Activated T-helper 1 cell treated with anti-CD3 and anti-CD28 coated beads, Interleukin-12 subunit alpha, Interleukin-12 subunit beta, Interleukin-2, Interleukin-4 antibody, amounts not matched to agents 30 ng/mL and 10 ng/mL and 1 ng/mL, durations not matched to agents 14 hours and 24 hours and 36 hours (primary cell): ENCODE results near the gene TNFRSF1B. TPM values are rescaled to one million over a fixed set of nuclear protein-coding genes. Genes with fewer than 3 reads are reported as not detected.
A peak's percentile ranks its signal among the peaks of the same experiment; 100 is the strongest.

Source experiments
- DNase-seq: peaks from one replicate; pipeline ENCODE4 v3.0.0; 2021; ENCODE audit warnings: low spot score
- H3K27ac Mint-ChIP-seq: one replicate; pipeline ENCODE4 v1.8.0; 2021; ENCODE audit warnings: mild to moderate bottlenecking, mixed read lengths
- H3K27me3 Mint-ChIP-seq: one replicate; pipeline ENCODE4 v1.8.0; 2022; ENCODE audit warnings: mild to moderate bottlenecking, moderate library complexity, mixed read lengths; ENCODE audit not compliant: insufficient read depth
- H3K36me3 Mint-ChIP-seq: one replicate; pipeline ENCODE4 v1.8.0; 2021; ENCODE audit warnings: low read depth, mixed read lengths
- H3K4me1 Mint-ChIP-seq: one replicate; pipeline ENCODE4 v1.8.0; 2021; ENCODE audit warnings: low read depth, mixed read lengths
- H3K4me3 Mint-ChIP-seq: one replicate; pipeline ENCODE4 v1.8.0; 2021; ENCODE audit warnings: mild to moderate bottlenecking, moderate library complexity, mixed read lengths
- H3K9me3 Mint-ChIP-seq: one replicate; pipeline ENCODE4 v1.8.0; 2021; ENCODE audit warnings: mixed read lengths
- intact Hi-C: fragments of 100-400 bp; cut with micrococcal nuclease; formaldehyde crosslinking; loops from one replicate; pipeline ENCODE4 v1.15.1; 2024
- total RNA-seq: library from RNA; stranded (reverse); gene quantifications from 2 replicates; pipeline ENCODE4 v1.2.3, GENCODE V29; 2022

TNFRSF1B gene
- total RNA-seq, 1 donor from 2014 or later = 213 TPM

- intact Hi-C loops = no loop called here
- H3K4me3 Mint-ChIP-seq = peak overlapping the region; percentile 33
These were observed 65.4 kb downstream of the TNFRSF1B start for GRCh38 chr1:12232221-12232620.

DNA sequence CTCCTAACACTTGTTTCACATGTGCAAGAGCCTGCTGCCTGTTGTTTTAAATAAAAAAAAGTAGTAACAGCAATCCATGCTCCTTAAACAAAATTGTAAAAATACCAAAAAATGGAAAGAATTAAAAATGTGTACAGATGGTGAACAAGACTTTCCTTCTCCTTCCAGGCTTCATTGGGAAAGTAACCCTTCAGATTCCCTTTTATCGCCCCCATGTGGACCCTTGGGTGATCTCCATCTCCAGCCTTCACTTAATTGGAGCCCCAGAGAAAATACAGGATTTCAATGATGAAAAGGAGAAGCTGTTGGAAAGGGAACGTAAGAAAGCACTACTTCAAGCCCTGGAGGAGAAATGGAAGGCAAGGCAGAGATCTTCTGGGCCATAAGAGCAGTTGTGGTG is 77.3 kb downstream of the TNFRSF1B start:
- Mint-ChIP-seq H3K4me3 (no peak overlapping the region), H3K27me3 (no peaks in the 10 kb centered on the region), H3K36me3 (peaks cover 27% of the 10 kb centered on the region), H3K9me3 (no peaks in the 10 kb centered on the region), H3K4me1 (peaks cover 6% of the 10 kb centered on the region), H3K27ac (no peak overlapping the region)
- no peak for DNase-seq
- intact Hi-C loops = loop anchor here (1.0 kb wide), 1 partner anchor 119 kb away; no protein-coding TSS in a partner anchor

More at GRCh38 chr1:12232221-12232620, 65.4 kb downstream of the TNFRSF1B start:
- H3K27ac Mint-ChIP-seq = no peak overlapping the region
- no peak for DNase-seq
- H3K4me1 Mint-ChIP-seq = peaks cover 14% of the 10 kb centered on the region
- H3K9me3 Mint-ChIP-seq = no peaks in the 10 kb centered on the region
- peaks cover 5% of the 10 kb centered on the region for H3K27me3 Mint-ChIP-seq
- H3K36me3 Mint-ChIP-seq = peaks cover 13% of the 10 kb centered on the region

GRCh38 chr1:12244585-12244984 is 77.8 kb downstream of the TNFRSF1B start:
- Mint-ChIP-seq H3K9me3 (no peaks in the 10 kb centered on the region), H3K27me3 (no peaks in the 10 kb centered on the region), H3K4me3 (no peak overlapping the region), H3K36me3 (peaks cover 31% of the 10 kb centered on the region), H3K27ac (no peak overlapping the region), H3K4me1 (peaks cover 5% of the 10 kb centered on the region)
- intact Hi-C loops = loop anchor here (1.0 kb wide), 1 partner anchor 119 kb away; no protein-coding TSS in a partner anchor
- no peak for DNase-seq

GRCh38 chr1:12245116-12245515 is 78.3 kb downstream of the TNFRSF1B start:
- no peaks in the 10 kb centered on the region for H3K27me3 Mint-ChIP-seq
- no peaks in the 10 kb centered on the region for H3K4me1 Mint-ChIP-seq
- H3K4me3 Mint-ChIP-seq = no peak overlapping the region
- H3K36me3 Mint-ChIP-seq = peaks cover 36% of the 10 kb centered on the region
- DNase-seq = no peak
- intact Hi-C loops = no loop called here
- H3K9me3 Mint-ChIP-seq = no peaks in the 10 kb centered on the region
- no peak overlapping the region for H3K27ac Mint-ChIP-seq

- Mint-ChIP-seq H3K27ac (no peak overlapping the region), H3K36me3 (peaks cover 40% of the 10 kb centered on the region), H3K9me3 (no peaks in the 10 kb centered on the region), H3K4me1 (no peaks in the 10 kb centered on the region), H3K4me3 (no peak overlapping the region), H3K27me3 (no peaks in the 10 kb centered on the region)
- intact Hi-C loops = no loop called here
- DNase-seq = no peak
These were observed 78.9 kb downstream of the TNFRSF1B start for GRCh38 chr1:12245733-12246132.

- no peaks in the 10 kb centered on the region for H3K27me3 Mint-ChIP-seq
- peaks cover 43% of the 10 kb centered on the region for H3K36me3 Mint-ChIP-seq
- no peak overlapping the region for H3K4me3 Mint-ChIP-seq
- no peak for DNase-seq
- intact Hi-C loops = no loop called here
- H3K27ac Mint-ChIP-seq = no peak overlapping the region
- no peaks in the 10 kb centered on the region for H3K9me3 Mint-ChIP-seq
- no peaks in the 10 kb centered on the region for H3K4me1 Mint-ChIP-seq
These were observed 79.8 kb downstream of the TNFRSF1B start for GRCh38 chr1:12246584-12246983.

GRCh38 chr1:12249181-12249580 is 82.4 kb downstream of the TNFRSF1B start:
- H3K27ac Mint-ChIP-seq = no peak overlapping the region
- peaks cover 36% of the 10 kb centered on the region for H3K36me3 Mint-ChIP-seq

GRCh38 chr1:12249748-12250147 is 83.0 kb downstream of the TNFRSF1B start:
- no peak overlapping the region for H3K4me3 Mint-ChIP-seq
- intact Hi-C loops = no loop called here
- H3K27me3 Mint-ChIP-seq = no peaks in the 10 kb centered on the region
- H3K36me3 Mint-ChIP-seq = peaks cover 32% of the 10 kb centered on the region
- no peaks in the 10 kb centered on the region for H3K9me3 Mint-ChIP-seq
- DNase-seq = no peak
- no peak overlapping the region for H3K27ac Mint-ChIP-seq
- H3K4me1 Mint-ChIP-seq = no peaks in the 10 kb centered on the region

More at GRCh38 chr1:12249181-12249580, 82.4 kb downstream of the TNFRSF1B start:
- H3K4me1 Mint-ChIP-seq = no peaks in the 10 kb centered on the region
- intact Hi-C loops = no loop called here
- no peak for DNase-seq
- H3K27me3 Mint-ChIP-seq = no peaks in the 10 kb centered on the region
- H3K9me3 Mint-ChIP-seq = no peaks in the 10 kb centered on the region
- H3K4me3 Mint-ChIP-seq = no peak overlapping the region

DNA sequence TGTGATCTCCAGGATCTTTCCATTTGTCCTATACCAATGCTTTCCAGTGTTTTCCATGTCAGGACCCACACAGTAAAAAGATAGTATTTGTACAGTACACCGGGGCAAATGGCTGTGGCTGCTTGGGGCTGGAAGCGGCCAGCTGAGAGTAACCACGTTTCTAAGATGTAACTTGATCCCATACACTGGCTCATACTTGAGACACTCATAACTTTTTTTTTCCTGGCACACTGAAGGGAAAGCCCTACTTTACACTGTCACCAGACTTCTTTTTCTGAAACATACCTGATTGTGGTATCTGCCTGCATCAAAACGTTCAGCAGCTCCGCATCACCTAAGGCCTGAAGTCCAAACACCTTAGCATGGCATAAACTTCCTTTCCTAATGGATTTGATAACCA is 84.7 kb downstream of the TNFRSF1B start:
- Mint-ChIP-seq H3K9me3 (no peaks in the 10 kb centered on the region), H3K27me3 (no peaks in the 10 kb centered on the region), H3K27ac (no peak overlapping the region), H3K4me1 (no peaks in the 10 kb centered on the region), H3K36me3 (peaks cover 27% of the 10 kb centered on the region), H3K4me3 (no peak overlapping the region)
- intact Hi-C loops = no loop called here
- DNase-seq = no peak

- H3K27ac Mint-ChIP-seq = no peak overlapping the region
- H3K36me3 Mint-ChIP-seq = peaks cover 24% of the 10 kb centered on the region
- H3K4me1 Mint-ChIP-seq = no peaks in the 10 kb centered on the region
- no peak overlapping the region for H3K4me3 Mint-ChIP-seq
- DNase-seq = no peak
- H3K9me3 Mint-ChIP-seq = no peaks in the 10 kb centered on the region
- no peaks in the 10 kb centered on the region for H3K27me3 Mint-ChIP-seq
- intact Hi-C loops = no loop called here
These were observed 89.1 kb downstream of the TNFRSF1B start for GRCh38 chr1:12255913-12256312.

DNA sequence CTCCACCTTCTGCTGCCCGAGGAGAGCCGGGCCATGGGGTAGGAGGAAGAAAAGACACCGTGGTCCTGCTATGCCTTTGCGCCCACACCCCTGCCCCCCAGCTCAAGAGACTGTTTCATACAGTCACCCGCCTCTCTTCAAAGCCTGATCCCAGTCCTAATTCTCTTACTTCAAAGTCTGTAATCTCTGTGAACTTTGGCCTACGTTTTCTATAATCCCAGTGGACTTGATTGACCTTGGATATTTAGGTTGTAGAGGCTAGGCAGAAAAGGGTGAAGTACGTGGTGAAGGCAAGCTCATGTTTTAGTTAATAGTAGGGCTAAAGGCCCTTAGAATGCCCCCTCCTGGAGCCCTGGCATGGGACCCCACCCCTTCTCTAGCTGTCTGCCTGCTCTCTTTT is 91.5 kb downstream of the TNFRSF1B start:
- Mint-ChIP-seq H3K36me3 (peaks cover 33% of the 10 kb centered on the region), H3K27ac (no peak overlapping the region), H3K27me3 (no peaks in the 10 kb centered on the region), H3K4me3 (no peak overlapping the region), H3K9me3 (no peaks in the 10 kb centered on the region), H3K4me1 (no peaks in the 10 kb centered on the region)
- intact Hi-C loops = no loop called here
- DNase-seq = no peak

Other genes starting within 250 kb of the TNFRSF1B start
- gene KIAA2013, start 240.6 kb upstream of the TNFRSF1B start, total RNA-seq = 38.2 and 39.1 TPM in 2 replicates
- gene PLOD1, start 232.3 kb upstream of the TNFRSF1B start, total RNA-seq = 32.3 and 37.8 TPM in 2 replicates
- gene MFN2, start 186.5 kb upstream of the TNFRSF1B start, total RNA-seq = 88.1 and 95.4 TPM in 2 replicates
- 74.9 and 75.3 TPM in 2 replicates for gene MIIP, start 147.5 kb upstream of the TNFRSF1B start, total RNA-seq
- gene TNFRSF8, start 103.7 kb upstream of the TNFRSF1B start, total RNA-seq = 26.9 and 27.9 TPM in 2 replicates
- 33.6 and 35.7 TPM in 2 replicates for gene VPS13D, start 63.0 kb downstream of the TNFRSF1B start, total RNA-seq